Adipocyte (in vitro differentiated cells): ENCODE measurements around the gene ACSS3.

Experiments used
- DNase-seq: peaks from one replicate; pipeline ENCODE4 v3.0.0-alpha.2; 2015; ENCODE audit warnings: low read depth
- H3K27me3 ChIP-seq: replicated peaks from 2 replicates; pipeline ENCODE4 v1.7.0; 2013; ENCODE audit warnings: mild to moderate bottlenecking, low read length, moderate library complexity; ENCODE audit not compliant: control insufficient read depth, insufficient read depth
- H3K36me3 ChIP-seq: 2 replicates; pipeline ENCODE4 v1.7.0; 2013; ENCODE audit warnings: low read length, mild to moderate bottlenecking, moderate library complexity; ENCODE audit not compliant: control insufficient read depth, insufficient read depth, severe bottlenecking
- H3K4me1 ChIP-seq: 2 replicates; pipeline ENCODE4 v1.7.0; 2013; ENCODE audit warnings: mild to moderate bottlenecking, low read length, moderate library complexity; ENCODE audit not compliant: control insufficient read depth, insufficient read depth
- H3K4me3 ChIP-seq: 2 replicates; pipeline ENCODE4 v1.7.0; 2013; ENCODE audit warnings: mild to moderate bottlenecking, low read length, moderate library complexity
- H3K9ac ChIP-seq: 2 replicates; pipeline ENCODE4 v1.7.0; 2013; ENCODE audit warnings: mild to moderate bottlenecking, low read length, moderate library complexity
- H3K9me3 ChIP-seq: 2 replicates; pipeline ENCODE4 v1.7.0; 2013; ENCODE audit warnings: mild to moderate bottlenecking, low read length, moderate library complexity; ENCODE audit not compliant: control insufficient read depth

ACSS3 gene

DNA sequence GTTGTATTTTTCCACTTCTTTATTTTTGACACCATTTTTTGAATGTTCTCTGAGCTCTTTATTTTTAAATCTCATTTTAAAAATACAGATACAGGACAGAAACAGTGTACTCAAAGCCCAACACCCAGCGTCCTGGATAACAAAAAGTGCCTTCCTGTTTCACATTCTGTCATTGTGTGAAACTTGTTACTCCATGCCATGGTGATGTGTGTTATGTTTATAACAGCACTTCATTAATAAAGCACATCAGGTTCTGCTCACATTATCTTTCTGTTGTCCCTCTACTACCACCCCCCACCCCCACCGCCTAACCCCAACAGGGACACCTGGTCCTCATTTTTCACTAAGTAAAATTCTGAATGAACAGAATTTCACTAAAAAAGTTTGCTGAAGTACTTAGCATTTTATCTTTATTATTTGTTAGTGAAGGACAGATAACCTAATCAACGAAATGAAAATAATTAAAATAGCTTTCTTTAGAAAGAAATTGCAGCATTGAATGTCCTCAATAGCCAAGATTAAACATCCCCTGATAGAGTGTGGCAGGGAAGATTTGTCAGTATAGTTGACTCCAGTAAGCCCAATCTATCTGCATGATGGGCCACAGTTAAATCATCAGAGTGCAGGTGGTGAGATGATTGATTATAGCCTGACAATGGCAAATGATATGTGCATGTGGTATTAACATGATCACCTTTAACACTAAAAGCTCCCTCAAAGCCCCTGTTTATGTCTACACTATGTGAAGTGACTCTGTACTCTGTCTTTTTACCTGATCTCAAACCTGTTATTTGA is 153.9 kb downstream of the ACSS3 start:
- Histone ChIP-seq H3K4me1 (peaks cover 3% of the 10 kb centered on the region), H3K4me3 (no peak overlapping the region), H3K9ac (no peak overlapping the region), H3K27me3 (no peaks in the 10 kb centered on the region), H3K9me3 (no peaks in the 10 kb centered on the region), H3K36me3 (peaks cover 20% of the 10 kb centered on the region)
- DNase-seq, result no peak

DNA sequence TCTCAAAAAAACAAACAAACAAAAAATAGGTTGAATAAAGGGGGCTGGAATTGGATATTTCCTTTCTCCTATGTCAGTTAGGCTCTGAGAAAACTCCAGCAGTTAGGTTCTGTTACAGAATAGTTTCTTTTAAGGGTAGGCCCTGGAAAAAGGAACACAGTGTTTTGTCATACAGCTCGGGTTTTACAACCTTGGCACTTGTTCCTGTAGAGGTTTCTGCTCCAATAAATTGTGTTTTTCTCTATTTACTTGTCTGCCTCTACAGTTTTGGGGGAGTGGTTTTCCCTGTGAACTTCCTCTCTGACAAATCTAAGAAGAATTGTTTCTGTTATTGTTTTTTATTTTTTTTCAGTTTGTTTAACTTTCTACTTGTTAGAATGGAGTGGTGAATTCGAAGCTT is 167.6 kb downstream of the ACSS3 start:
- Histone ChIP-seq H3K27me3 (no peaks in the 10 kb centered on the region), H3K9me3 (no peaks in the 10 kb centered on the region), H3K4me1 (peaks cover 18% of the 10 kb centered on the region), H3K4me3 (peak overlapping the region; percentile 15), H3K9ac (peak overlapping the region; percentile 7), H3K36me3 (no peaks in the 10 kb centered on the region)
- DNase-seq, result no peak

DNA sequence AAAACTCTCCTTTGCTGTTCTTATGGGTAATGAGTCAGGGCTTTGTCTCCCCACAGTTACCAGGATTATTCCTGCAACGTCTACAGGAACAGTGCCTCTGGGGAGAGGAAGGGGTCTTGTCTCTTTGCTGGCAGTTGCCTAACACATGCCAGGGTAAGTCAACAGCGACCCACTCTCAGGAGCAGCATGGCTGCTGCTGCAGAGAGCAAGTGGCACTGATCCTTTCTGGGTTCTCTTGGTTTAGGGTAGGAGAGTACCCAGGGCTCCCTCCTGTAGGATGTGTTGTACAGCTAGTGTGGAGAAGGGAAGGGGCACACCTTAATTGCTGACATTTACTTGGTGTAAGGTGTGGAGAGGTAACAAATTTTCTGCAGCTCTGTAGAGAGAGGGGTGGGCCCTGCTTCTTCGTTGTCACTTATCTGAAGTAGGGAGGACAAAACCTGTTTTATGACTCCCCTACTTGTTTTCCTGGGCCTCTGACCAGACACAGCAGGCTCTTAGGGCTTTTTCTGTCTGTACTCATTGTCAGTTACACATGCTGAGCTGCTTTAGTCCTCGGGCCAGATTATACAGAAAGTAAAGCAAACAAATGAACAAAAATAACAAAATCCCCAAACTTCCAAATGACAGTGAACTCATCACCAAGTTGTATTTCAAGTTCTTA is 168.2 kb downstream of the ACSS3 start:
- peak overlapping the region; percentile 15 for H3K4me3 ChIP-seq
- H3K9ac ChIP-seq, result no peak overlapping the region
- DNase-seq, result no peak

DNA sequence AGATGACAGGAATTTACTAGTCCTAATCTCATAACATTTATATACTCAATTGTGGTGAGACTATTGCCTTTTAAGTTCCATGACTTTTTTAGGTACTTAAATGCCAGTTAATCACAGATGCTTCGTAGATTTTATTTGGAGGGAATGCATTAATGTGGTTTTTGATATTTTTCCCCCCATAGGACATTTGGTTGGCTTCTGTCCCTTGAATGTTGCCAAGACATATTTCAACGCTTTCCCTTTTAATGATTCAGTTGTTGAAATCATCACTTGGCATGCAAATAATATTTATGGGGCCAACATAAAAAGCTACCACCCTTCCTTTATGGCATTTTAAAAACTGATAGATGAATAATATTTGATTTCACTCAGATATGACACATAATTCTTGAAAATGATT is 172.1 kb downstream of the ACSS3 start:
- no peak for DNase-seq
- Histone ChIP-seq H3K36me3 (no peaks in the 10 kb centered on the region), H3K27me3 (no peaks in the 10 kb centered on the region), H3K9me3 (no peaks in the 10 kb centered on the region), H3K4me3 (no peak overlapping the region), H3K9ac (no peak overlapping the region), H3K4me1 (peaks cover 24% of the 10 kb centered on the region)

More for the DNA sequence above, 168.2 kb downstream of the ACSS3 start:
- no peaks in the 10 kb centered on the region for H3K36me3 ChIP-seq
- H3K9me3 ChIP-seq, result no peaks in the 10 kb centered on the region
- H3K27me3 ChIP-seq, result no peaks in the 10 kb centered on the region
- H3K4me1 ChIP-seq, result peaks cover 19% of the 10 kb centered on the region

DNA sequence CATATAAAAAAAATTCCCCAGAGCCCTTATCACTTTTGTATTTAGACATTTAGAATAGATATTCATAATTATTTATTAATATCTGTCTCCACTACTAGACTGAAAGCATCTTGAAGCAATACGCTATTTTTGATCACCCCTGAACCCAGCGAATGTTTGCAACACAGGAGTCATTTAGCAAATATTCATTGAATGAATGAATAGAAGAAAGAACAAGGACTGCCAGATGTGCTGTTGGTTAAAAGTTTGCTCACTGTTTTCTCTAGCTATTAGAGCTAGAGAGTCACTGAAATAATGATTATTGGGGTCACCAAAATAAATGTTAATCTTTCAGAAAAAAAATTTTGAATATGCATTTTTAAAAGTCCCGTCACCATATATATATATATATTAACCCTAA is 174.3 kb downstream of the ACSS3 start:
- DNase-seq, result no peak
- H3K4me3 ChIP-seq, result no peak overlapping the region
- no peaks in the 10 kb centered on the region for H3K27me3 ChIP-seq
- no peak overlapping the region for H3K9ac ChIP-seq
- no peaks in the 10 kb centered on the region for H3K36me3 ChIP-seq
- peaks cover 14% of the 10 kb centered on the region for H3K4me1 ChIP-seq
- no peaks in the 10 kb centered on the region for H3K9me3 ChIP-seq

DNA sequence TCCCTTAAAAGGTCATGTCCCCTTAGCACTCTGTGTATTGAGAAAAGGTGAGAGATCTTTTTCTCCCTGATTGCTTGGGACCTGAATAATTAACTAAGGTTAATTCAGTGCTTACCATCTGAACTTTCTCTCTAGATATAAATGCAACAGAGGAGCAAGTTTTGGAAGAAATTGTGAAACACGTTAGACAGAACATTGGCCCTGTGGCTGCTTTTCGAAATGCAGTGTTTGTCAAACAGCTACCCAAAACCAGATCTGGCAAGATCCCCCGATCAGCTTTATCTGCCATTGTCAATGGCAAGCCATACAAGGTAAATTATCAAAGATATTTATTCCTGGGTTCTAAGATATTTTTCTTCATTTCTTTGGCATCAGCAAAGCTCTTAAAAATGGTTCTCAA is 175.5 kb downstream of the ACSS3 start:
- Histone ChIP-seq H3K36me3 (no peaks in the 10 kb centered on the region), H3K9me3 (no peaks in the 10 kb centered on the region), H3K4me3 (no peak overlapping the region), H3K9ac (no peak overlapping the region), H3K27me3 (no peaks in the 10 kb centered on the region), H3K4me1 (peaks cover 14% of the 10 kb centered on the region)
- DNase-seq, result no peak

DNA sequence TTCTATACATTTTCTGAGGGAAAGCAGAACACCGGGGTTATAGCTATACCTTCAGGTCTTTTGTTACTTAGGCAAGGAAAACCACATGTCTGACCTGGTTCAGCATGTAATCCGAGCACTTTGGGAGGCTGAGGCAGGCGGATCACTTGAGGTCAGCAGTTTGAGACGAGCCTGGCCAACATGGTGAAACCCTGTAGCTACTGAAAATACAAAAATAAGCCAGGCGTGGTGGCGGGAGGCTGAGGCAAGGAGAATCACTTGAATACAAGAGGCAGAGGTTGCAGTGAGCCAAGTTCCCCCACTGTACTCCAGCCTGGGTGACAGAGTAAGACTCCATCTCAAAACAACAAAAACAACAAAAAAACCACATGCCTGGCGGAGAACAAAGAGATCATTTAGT is 177.6 kb downstream of the ACSS3 start:
- no peak overlapping the region for H3K4me3 ChIP-seq
- DNase-seq, result no peak
- H3K27me3 ChIP-seq, result no peaks in the 10 kb centered on the region
- peaks cover 6% of the 10 kb centered on the region for H3K4me1 ChIP-seq
- H3K36me3 ChIP-seq, result no peaks in the 10 kb centered on the region
- H3K9ac ChIP-seq, result no peak overlapping the region
- H3K9me3 ChIP-seq, result no peaks in the 10 kb centered on the region

DNA sequence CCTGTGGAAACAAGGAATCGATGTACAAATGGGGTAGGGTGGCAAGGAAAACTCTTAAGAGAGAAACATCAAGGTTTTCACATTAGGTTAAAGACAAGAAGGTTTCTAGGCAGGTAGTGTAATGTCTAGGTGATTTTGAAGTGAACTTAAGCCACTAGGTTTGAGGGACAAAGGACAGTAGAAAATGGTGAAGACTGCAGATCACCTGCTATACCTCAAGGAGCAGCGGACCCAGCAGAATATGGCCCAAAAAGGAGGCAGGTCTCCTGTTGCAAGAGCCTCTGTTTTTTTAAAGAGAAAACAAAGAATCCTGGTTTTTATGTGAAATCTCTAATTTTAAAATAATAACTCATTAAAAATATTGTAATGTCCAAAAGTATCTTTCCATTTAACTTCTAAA is 178.1 kb downstream of the ACSS3 start:
- no peaks in the 10 kb centered on the region for H3K36me3 ChIP-seq
- no peak overlapping the region for H3K4me3 ChIP-seq
- peaks cover 5% of the 10 kb centered on the region for H3K4me1 ChIP-seq
- H3K9ac ChIP-seq, result no peak overlapping the region
- H3K27me3 ChIP-seq, result no peaks in the 10 kb centered on the region
- no peaks in the 10 kb centered on the region for H3K9me3 ChIP-seq
- DNase-seq, result no peak

DNA sequence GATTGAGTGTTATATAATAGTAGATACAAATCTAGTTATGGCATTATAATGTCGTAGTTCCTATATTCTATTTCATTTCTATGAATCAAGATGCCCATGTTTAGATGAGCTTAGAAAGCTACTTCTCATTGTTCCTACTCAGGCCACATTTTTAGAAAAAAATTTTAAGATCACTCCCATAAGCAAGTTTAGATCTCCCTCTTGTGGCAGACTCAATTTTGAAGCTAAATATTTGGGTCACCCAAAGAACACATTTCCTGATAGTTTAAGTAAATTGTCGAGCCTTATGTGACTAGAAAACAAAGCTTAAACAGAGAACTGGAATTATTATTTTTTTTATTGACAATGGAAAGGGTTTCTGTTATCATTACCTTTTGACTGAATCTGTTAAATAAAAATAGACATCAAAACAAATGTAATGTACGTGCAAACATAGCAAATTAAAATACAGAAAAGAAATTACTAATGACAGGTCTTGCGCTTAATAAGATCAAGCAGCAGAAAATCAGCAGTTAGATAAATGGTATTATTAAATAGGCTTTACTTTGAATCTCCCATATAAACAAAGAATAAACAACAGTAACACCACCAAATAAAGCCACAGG is 180.2 kb downstream of the ACSS3 start:
- Histone ChIP-seq H3K9me3 (no peaks in the 10 kb centered on the region), H3K9ac (no peak overlapping the region), H3K27me3 (no peaks in the 10 kb centered on the region), H3K4me1 (no peaks in the 10 kb centered on the region), H3K4me3 (no peak overlapping the region), H3K36me3 (no peaks in the 10 kb centered on the region)
- DNase-seq, result peak; percentile 83

DNA sequence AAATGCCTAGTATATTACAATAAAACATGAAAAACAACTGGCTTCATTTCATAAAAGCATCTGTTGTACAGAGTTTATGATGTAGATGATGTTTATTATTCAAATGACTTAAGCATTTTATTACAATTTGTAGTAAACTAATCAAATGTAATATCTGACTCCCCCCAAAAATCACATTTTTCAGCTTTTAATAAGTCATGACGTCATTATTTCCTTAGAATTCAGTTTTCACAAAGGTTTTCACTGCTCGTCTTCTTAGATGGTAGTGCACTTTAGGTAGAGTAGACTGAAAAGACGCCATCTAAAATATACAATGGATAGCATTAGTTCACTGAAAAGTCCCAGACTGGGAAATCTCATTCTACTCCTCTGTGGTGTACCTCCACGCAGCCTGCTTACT is 181.5 kb downstream of the ACSS3 start:
- DNase-seq, result no peak
- Histone ChIP-seq H3K36me3 (no peaks in the 10 kb centered on the region), H3K9me3 (no peaks in the 10 kb centered on the region), H3K4me3 (no peak overlapping the region), H3K9ac (no peak overlapping the region), H3K4me1 (no peaks in the 10 kb centered on the region), H3K27me3 (no peaks in the 10 kb centered on the region)

DNA sequence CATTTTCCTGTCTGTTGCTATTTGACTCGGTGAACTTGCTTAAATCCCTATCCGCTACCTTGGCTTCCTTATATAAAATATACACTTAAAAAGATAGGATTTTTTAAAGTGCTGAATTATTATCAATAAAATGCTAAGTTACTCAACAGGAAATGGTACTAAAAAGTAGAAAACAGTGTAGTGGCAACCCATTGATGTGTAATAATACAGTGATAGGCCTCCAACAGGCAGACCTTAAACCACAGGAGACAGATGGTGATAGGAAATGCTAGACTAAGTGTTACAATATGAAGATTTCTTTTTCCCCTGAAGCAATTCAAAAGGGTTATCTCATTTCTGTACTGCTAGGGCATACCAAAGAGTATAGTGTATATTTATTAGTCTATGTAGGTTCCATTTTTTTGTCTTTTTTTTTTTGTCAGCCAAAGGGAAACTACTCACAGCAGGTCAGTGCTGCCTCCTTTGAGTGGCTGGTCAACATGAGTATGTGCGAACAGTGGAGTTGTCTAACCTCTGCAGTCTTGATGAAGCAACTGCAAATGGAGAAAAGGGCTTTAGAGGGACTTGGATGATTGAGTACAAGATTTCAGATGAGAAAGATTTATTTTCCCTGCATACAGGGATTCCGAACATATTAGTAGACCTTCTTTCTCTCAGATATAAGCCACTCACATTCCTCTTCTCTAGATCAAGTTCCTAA is 183.8 kb downstream of the ACSS3 start:
- Histone ChIP-seq H3K4me3 (no peak overlapping the region), H3K9me3 (no peaks in the 10 kb centered on the region), H3K9ac (no peak overlapping the region), H3K36me3 (no peaks in the 10 kb centered on the region), H3K27me3 (no peaks in the 10 kb centered on the region), H3K4me1 (no peaks in the 10 kb centered on the region)
- DNase-seq, result no peak
